Fibroblast of skin of scalp (primary cell): ENCODE measurements around the gene ATP13A3.
A peak's percentile ranks its signal among the peaks of the same experiment; 100 is the strongest.

Source experiments
- DNase-seq: peaks from one replicate; pipeline ENCODE4 v3.0.0-alpha.2; 2013

ATP13A3 gene

GRCh38 chr3:194368918-194369317 lies 117.9 kb downstream of the ATP13A3 start:
- DNase-seq = no peak

- peak; percentile 83 for DNase-seq
Observed at GRCh38 chr3:194367992-194368841, 118.6 kb downstream of the ATP13A3 start.

- DNase-seq = no peak
Observed at GRCh38 chr3:194365978-194366490, 120.8 kb downstream of the ATP13A3 start.

GRCh38 chr3:194365526-194365925 lies 121.3 kb downstream of the ATP13A3 start:
- DNase-seq = no peak

- DNase-seq = peak; percentile 93
Observed at GRCh38 chr3:194364652-194365434, 122.0 kb downstream of the ATP13A3 start.

GRCh38 chr3:194364314-194364651 lies 122.5 kb downstream of the ATP13A3 start:
- DNase-seq = no peak

GRCh38 chr3:194360568-194360967 lies 126.2 kb downstream of the ATP13A3 start:
- DNase-seq = no peak

- DNase-seq = peak; percentile 50
Observed at GRCh38 chr3:194357681-194358080, 129.1 kb downstream of the ATP13A3 start.

GRCh38 chr3:194355379-194355778 lies 131.4 kb downstream of the ATP13A3 start:
- DNase-seq = no peak

GRCh38 chr3:194354315-194354714 lies 132.5 kb downstream of the ATP13A3 start:
- no peak for DNase-seq
